SK-N-MC (cell line): ENCODE measurements around the gene CD27.

ENCODE experiments used
- DNase-seq: peaks from one replicate; pipeline ENCODE4 v3.0.0-alpha.2; 2011; ENCODE audit warnings: low read depth, low spot score
- H3K27ac ChIP-seq: fragments of 200-600 bp; sonication (generic); 2 replicates; pipeline ENCODE4 v1.5.1; 2016; ENCODE audit warnings: mixed run types
- H3K36me3 ChIP-seq: fragments of 200-600 bp; sonication (generic); 2 replicates; pipeline ENCODE4 v1.6.1; 2017; ENCODE audit warnings: antibody characterized with exemption, low read length, mixed read lengths; ENCODE audit not compliant: insufficient read depth
- H3K4me3 ChIP-seq: fragments of 200-600 bp; sonication (generic); 2 replicates; pipeline ENCODE4 v1.5.1; 2016
- H3K9ac ChIP-seq: fragments of 200-600 bp; sonication (generic); 2 replicates; pipeline ENCODE4 v1.8.0; 2017; ENCODE audit warnings: mixed run types, mixed read lengths; ENCODE audit not compliant: insufficient read length
- H3K9me3 ChIP-seq: fragments of 200-600 bp; sonication (generic); 2 replicates; pipeline ENCODE4 v1.6.1; 2017; ENCODE audit warnings: low read depth, mild to moderate bottlenecking, antibody characterized with exemption, low read length, moderate library complexity, mixed read lengths
- EZH2 ChIP-seq: fragments of 200-600 bp; sonication (generic); IDR thresholded peaks from one replicate; pipeline ENCODE4 v1.6.1; 2017; ENCODE audit warnings: antibody characterized with exemption
- FOXP2 ChIP-seq: optimal IDR thresholded peaks from 2 replicates; pipeline ENCODE3; 2011; ENCODE audit warnings: mild to moderate bottlenecking, moderate library complexity; ENCODE audit not compliant: insufficient read depth; ENCODE audit errors: extremely low read length, control extremely low read depth
- POLR2AphosphoS5 ChIP-seq: IDR thresholded peaks from 2 replicates; pipeline ENCODE4 v1.6.1; 2012; ENCODE audit warnings: mild to moderate bottlenecking, low read depth, low read length, borderline replicate concordance

The CD27 gene

DNA sequence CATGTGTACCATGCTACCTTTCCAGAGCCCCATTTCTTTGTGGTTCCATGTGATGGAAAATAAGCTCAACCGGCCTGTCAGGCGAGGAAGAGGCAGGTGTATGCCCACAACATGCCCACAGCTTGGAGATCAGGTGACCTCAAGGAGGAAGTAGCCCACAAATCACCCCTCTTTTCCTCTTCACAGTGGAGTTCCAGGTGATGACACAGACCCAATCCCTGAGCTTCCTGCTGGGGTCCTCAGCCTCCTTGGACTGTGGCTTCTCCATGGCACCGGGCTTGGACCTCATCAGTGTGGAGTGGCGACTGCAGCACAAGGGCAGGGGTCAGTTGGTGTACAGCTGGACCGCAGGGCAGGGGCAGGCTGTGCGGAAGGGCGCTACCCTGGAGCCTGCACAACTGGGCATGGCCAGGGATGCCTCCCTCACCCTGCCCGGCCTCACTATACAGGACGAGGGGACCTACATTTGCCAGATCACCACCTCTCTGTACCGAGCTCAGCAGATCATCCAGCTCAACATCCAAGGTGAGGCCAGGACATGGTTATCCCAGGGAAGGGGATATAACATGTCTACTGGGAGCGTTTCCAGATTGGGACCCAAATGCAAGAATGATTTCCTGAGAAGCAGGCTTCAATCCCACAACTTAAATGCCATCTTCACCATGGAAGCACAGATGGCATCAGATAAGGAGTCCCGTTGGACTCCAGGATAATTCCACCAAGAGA, 12.6 kb downstream of the CD27 start:
- TF ChIP-seq EZH2 (no peak), FOXP2 (no peak)
- Histone ChIP-seq H3K27ac (no peak overlapping the region), H3K9ac (no peak overlapping the region), H3K9me3 (no peaks in the 10 kb centered on the region), H3K4me3 (no peak overlapping the region), H3K36me3 (no peaks in the 10 kb centered on the region)
- DNase-seq: no peak

GRCh38 chr12:6458281-6459003, 13.7 kb downstream of the CD27 start:
- Histone ChIP-seq H3K9me3 (no peaks in the 10 kb centered on the region), H3K4me3 (no peak overlapping the region), H3K27ac (no peak overlapping the region), H3K9ac (no peak overlapping the region), H3K36me3 (no peaks in the 10 kb centered on the region)
- no peak for DNase-seq
- TF ChIP-seq EZH2 (no peak), POLR2AphosphoS5 (no peak), FOXP2 (no peak)

DNA sequence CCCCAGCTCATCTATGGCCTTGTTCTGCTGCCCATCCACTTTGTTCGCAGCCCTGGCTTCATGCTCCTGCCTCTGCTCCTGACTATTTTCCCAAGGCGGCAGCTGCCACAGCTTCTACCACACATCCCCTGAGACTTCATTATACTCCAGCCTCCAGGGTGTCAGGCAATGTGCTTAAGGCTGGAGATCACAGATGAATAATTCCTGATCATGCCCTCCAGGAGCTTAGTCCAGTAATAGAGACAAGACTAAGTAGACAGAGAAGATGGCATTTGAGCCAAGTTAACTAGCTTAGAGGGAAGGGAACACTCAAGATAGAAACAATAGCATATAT, 14.2 kb downstream of the CD27 start:
- no peak for DNase-seq
- no peak overlapping the region for H3K27ac ChIP-seq
- no peak for TF ChIP-seq EZH2
- no peak for TF ChIP-seq POLR2AphosphoS5
- TF ChIP-seq FOXP2: no peak
- H3K36me3 ChIP-seq: no peaks in the 10 kb centered on the region; the same call in 1 of the 2 replicates
- H3K9ac ChIP-seq: no peak overlapping the region
- H3K9me3 ChIP-seq: no peaks in the 10 kb centered on the region
- H3K4me3 ChIP-seq: no peak overlapping the region

DNA sequence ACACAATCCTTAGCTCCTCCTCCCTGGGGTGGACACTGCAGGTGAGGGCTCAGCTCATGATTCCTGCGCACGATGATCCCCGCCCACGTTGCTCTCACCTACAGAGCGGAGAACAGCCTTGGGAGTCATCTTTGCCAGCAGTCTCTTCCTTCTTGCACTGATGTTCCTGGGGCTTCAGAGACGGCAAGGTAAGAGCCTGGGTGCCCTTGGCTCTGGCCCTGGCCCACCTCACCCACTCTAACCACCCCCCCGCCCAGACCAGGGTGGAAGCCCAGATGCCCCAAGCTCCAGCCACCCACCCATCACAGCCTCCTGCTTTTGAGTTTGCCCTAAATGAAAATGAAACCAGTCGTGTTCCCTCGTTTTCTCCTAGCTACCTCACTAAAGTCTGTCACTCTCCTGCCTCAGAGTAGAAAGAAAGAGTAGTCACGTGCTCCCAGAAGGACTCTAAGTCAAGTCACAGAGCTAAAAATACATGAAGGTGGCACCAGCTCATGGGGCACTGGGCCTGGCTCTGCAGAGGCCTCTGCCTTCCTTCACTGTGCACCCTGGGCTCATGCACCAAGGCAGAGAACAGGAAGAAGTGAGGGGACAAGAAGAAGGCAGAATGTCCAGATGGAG, 16.1 kb downstream of the CD27 start:
- TF ChIP-seq POLR2AphosphoS5: no peak
- TF ChIP-seq EZH2: no peak
- no peak for TF ChIP-seq FOXP2

GRCh38 chr12:6461401-6462233, 16.9 kb downstream of the CD27 start:
- peak; percentile 26 for DNase-seq
- TF ChIP-seq FOXP2: no peak
- 0 out of 2 replicates have a peak, but pooled peaks have one; percentile 21 for TF ChIP-seq POLR2AphosphoS5
- H3K27ac ChIP-seq: no peak overlapping the region

More for the DNA sequence above, 16.1 kb downstream of the CD27 start:
- Histone ChIP-seq H3K27ac (no peak overlapping the region), H3K36me3 (peaks cover 6% of the 10 kb centered on the region), H3K4me3 (no peak overlapping the region), H3K9ac (no peak overlapping the region), H3K9me3 (no peaks in the 10 kb centered on the region)
- DNase-seq: no peak

GRCh38 chr12:6462234-6462995, 17.7 kb downstream of the CD27 start:
- Histone ChIP-seq H3K36me3 (peaks cover 6% of the 10 kb centered on the region), H3K9ac (no peak overlapping the region), H3K9me3 (no peaks in the 10 kb centered on the region), H3K27ac (no peak overlapping the region), H3K4me3 (no peak overlapping the region)
- no peak for TF ChIP-seq POLR2AphosphoS5
- no peak for TF ChIP-seq FOXP2
- no peak for TF ChIP-seq EZH2
- DNase-seq: no peak

More at GRCh38 chr12:6461401-6462233, 16.9 kb downstream of the CD27 start:
- Histone ChIP-seq H3K4me3 (no peak overlapping the region), H3K36me3 (peaks cover 6% of the 10 kb centered on the region), H3K9ac (no peak overlapping the region), H3K9me3 (no peaks in the 10 kb centered on the region)

- no peak for TF ChIP-seq EZH2
- no peak for TF ChIP-seq FOXP2
- no peak for TF ChIP-seq POLR2AphosphoS5
- H3K9ac ChIP-seq: no peak overlapping the region
- H3K36me3 ChIP-seq: peaks cover 6% of the 10 kb centered on the region
- DNase-seq: no peak
- H3K27ac ChIP-seq: no peak overlapping the region
- no peaks in the 10 kb centered on the region for H3K9me3 ChIP-seq
- H3K4me3 ChIP-seq: no peak overlapping the region
Measured at GRCh38 chr12:6463216-6463615, 18.5 kb downstream of the CD27 start.

GRCh38 chr12:6463858-6464257, 19.1 kb downstream of the CD27 start:
- no peak overlapping the region for H3K9ac ChIP-seq

More at GRCh38 chr12:6463858-6464257, 19.1 kb downstream of the CD27 start:
- H3K27ac ChIP-seq: no peak overlapping the region
- TF ChIP-seq EZH2: no peak
- TF ChIP-seq POLR2AphosphoS5: no peak
- no peak for TF ChIP-seq FOXP2
- peaks cover 6% of the 10 kb centered on the region for H3K36me3 ChIP-seq
- DNase-seq: no peak
- H3K9me3 ChIP-seq: no peaks in the 10 kb centered on the region
- no peak overlapping the region for H3K4me3 ChIP-seq
